ENCODE measurements around the gene CCN5.
"Not testable (repeated sequence)": the region's sequence is repeated elsewhere in the genome, so short reads cannot be mapped to it uniquely, and the experiment has no call there.

Gene CCN5

GRCh38 chr20:44695295-44695673 is 19.9 kb upstream of the CCN5 start:
- DNase-seq = no peak

GRCh38 chr20:44695674-44696300 is 19.4 kb upstream of the CCN5 start:
- no peak for DNase-seq

GRCh38 chr20:44696315-44696714 is 18.9 kb upstream of the CCN5 start:
- no peak for DNase-seq

GRCh38 chr20:44697041-44697440 is 18.1 kb upstream of the CCN5 start:
- not testable (repeated sequence) for DNase-seq

- DNase-seq = no peak
Observed at GRCh38 chr20:44698351-44698750, 16.8 kb upstream of the CCN5 start.

DNA sequence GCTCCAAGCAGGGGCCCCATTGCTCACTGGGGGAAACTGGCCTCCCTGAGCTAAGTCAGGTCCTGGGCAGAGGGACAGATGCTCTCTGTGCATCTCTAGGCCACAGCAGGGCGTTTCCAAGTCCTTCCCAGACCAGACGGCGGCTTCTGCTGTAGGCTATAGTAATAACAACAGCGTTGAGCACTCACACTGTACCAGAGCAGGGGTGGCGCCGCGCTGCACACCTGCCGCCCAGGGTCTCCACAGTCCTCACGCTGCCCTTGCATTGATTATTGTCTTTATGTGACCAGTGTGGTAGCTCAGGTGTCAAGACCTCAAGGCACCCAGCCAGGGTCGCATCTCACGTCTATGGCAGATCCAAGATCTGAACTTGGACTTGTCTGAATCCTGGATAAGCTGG is 14.9 kb upstream of the CCN5 start:
- no peak for DNase-seq

DNA sequence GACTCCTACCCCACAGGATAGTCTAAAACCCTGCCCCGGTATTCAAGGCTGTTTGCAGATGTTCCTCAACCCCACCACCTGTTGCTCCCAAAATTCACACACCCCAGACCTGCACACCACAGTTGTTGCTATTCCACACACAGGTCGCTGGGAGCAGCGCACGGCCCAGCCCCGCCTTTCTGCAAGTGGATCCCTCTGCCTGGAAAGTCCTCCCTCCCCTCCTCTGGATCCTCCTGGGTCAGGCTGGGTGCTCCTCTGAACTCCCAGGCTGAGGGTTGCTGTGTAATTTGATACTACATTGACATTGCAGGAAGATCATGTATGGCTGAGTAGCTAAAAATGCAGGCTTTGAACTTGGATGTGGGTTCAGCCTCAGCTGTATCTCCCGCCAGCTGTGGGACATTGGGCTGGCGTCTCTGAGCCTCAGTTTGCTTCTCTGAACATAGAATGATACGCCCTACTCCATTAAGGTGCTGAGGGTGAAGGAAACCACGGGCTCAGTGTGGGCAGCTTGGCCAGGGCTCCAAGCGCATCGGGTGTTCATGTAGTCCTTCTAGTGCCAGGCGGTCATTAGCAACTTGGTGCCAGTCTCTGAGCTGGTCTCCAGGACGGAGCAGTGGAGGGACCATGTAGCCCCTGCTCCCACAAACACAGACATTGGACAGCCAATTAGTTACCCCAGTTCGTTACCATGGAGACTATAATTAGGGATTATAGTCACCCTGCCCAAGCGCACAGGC is 13.9 kb upstream of the CCN5 start:
- no peak for DNase-seq

DNA sequence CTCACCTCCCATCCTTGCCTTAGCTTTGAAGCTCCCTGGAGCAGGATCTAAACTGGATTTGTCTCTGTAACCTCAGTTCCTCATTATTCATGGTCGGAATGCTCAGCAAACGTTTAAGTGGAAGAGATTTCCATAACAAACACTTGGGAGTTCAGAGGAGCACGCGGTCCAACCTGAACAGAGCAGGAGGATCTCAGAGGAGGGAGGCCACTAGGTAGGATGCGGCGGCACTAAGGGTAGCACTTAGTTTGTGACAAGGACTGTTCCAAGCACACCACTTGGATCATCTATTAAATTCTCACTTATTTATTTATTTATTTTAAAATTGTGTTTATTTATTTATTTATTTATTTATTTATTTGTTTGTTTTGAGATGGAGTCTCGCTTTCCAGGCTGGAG is 13.3 kb upstream of the CCN5 start:
- no peak for DNase-seq

DNA sequence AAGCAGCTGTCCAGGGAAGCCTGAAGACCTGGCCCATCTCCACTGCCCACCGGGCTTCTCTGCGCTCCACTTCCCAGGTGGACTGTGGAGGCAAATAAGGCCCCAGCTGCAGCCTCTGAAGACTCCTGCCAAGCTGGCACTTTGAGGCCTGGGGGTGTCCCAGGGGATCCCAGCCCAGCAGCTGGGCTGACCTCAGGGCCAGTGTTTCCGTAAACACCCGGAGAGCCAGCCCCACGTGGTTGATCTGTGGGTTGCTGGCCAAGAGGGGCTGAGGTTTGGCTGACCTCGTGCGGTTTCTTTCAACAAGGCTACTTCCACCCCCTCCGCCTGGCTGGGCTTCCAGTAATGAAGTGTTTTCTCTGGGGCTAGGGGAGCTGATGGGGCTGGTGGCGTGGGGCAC is 12.4 kb upstream of the CCN5 start:
- DNase-seq = no peak

DNA sequence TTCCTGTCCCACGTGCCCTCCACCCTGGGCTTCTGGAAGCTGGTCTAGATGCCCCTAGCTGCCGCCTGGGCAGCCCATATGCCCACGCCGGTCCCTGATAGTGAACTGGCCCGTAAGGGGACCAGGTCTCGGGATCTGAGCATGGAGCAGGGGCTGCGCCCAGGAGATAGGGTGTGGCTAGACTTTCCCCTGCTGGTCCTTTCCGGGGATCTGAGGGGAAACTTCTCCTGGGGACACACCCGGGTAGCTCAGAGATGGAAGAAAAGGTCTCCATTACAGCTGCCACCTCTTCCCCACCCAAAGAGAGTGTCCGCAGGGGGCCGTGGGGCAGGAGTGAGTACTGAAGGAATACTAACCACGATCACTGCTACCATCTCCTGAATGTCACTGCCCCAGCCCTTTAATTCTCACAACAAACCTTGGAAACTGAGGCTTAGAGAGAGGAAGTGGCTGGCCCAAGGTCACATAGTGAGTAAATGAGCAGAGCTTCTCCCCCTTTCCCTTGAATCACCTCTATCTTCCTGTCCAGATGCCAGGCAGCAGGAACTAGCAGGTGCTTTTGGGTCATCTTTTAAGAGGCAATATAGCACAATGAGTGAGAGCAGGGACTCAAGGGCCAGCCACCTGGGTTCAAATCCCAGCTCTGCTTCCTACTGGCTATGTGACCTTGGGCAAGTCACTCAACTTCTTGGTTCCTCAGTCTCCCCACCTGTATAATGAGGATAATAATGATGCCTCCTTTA is 11.8 kb upstream of the CCN5 start:
- no peak for DNase-seq

GRCh38 chr20:44703956-44704488 is 11.1 kb upstream of the CCN5 start:
- no peak for DNase-seq

GRCh38 chr20:44704551-44704971 is 10.6 kb upstream of the CCN5 start:
- DNase-seq = no peak

- DNase-seq = no peak
Observed at GRCh38 chr20:44705364-44706094, 9.6 kb upstream of the CCN5 start.

DNA sequence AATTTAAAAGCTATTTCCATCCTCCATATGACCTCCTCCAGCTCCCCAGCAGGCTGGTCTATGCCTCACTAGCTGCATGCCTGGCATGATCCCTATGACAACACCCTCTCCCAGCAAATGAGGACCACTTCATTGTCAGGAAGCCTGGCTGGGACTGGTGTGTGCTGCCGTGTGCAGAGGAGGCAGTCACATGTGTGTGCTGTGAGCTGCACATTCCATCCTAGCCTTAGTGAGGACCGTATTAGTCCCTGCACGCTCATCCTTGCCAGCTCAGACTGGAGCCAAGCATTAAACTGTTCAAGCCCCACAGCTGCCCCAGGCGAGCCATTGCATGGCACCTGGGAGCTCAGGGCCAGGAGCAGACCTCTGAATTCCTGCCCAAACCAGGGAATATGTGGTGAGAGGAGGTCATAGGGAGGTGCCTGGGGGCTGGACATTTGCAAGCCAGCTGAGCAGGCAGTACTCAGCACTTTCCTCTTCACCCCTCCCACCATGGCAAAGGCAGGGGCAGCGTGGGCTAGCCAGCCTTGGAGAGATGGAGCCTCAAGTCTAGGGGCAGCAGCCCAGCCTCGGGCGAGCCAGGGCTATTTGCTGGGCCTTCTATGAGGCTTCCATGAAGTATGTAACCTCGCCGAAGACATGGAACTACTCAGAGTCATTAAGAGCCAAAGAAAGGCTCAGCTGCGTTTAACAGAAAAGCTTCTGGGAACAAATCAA is 8.7 kb upstream of the CCN5 start:
- DNase-seq = no peak

DNA sequence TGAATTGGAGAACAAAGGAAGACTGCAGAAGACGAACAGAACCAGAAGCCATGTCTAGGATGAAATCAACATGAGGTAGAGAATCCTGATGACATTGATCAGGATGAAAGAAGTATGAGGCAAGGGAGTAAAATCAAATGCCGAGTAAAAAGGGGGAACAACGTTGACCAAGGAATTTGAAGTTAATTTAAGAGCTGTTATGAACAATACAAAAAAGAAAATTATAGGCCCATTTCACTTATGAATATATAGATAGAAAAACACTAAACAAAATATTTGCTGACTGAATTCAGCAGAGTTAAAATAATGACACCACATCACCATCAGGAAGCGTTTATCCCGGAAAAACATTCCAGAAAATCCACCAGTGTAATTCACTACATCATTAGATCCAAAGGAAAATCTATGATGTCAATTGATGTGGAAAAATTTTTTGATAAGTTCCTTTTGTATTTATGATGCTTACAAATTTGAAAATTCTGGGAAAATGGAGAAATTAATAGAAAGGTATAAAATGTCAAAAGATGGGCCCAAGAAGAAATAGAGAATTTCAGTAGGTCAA is 8.1 kb upstream of the CCN5 start:
- no peak for DNase-seq

DNA sequence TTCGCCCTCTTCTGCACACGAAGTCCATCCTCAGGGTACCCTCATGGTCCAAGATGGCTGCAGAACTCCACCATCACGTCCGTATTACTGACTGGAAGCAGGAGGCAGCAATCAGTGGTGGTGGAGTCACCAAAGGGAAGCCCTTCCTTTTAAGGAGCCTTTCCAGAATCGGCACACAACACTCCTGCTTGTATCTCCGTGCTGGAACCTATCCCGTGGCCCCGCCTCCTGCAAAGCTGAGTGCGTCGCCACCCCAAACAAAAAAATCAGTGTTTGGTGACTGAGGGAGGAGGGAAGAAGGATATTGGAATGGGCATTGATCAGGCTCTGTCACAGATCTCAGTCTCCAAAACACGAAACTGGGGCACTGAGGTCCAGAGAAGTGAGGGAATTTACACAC is 5.8 kb upstream of the CCN5 start:
- no peak for DNase-seq

- DNase-seq = no peak
Observed at GRCh38 chr20:44709797-44710196, 5.4 kb upstream of the CCN5 start.

- DNase-seq = no peak
Observed at GRCh38 chr20:44711237-44711636, 3.9 kb upstream of the CCN5 start.

DNA sequence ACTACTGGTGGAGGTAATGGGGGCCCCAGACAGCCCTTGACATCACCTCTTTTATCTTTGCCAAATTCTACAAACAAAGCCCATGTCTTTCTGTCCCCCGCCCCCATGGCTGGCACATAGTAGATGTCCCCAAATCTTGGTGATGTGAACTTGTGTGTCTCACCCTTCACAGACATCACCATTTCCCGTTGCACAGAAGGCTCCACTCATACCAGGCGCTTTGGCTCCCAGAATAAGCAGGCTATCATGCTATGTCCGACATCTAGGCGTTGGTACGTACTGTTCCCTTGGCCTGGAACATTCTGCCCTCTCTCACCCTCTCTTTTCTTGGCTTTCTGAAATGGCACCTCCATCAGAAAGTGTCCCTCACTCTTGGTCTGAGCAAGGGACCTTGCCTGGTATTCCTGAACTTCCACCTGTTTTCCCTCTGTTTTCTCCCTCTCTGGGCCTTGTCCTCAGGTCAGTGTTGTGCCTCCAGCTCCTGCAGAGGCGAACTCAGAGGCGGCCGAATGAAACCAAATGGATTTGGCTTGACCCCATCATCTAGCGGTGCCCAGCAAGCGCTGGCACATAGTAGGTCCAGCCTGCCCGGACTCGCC is 968 bp upstream of the CCN5 start:
- no peak for DNase-seq

GRCh38 chr20:44715499-44716308 is 535 bp downstream of the CCN5 start:
- no peak for DNase-seq
